GM18502 (cell line): ENCODE results near the gene CDNF.
"Not testable (repeated sequence)": the region's sequence is repeated elsewhere in the genome, so short reads cannot be mapped to it uniquely, and the experiment has no call there.

Source experiments
- ATAC-seq: cut with Tn5 transposase; IDR thresholded peaks from one replicate; pipeline ENCODE4 v1.9.1; 2021; ENCODE audit warnings: mild to moderate bottlenecking; ENCODE audit not compliant: unreplicated experiment, poor library complexity

The CDNF gene

GRCh38 chr10:14840178-14840577, 2.3 kb upstream of the CDNF start:
- ATAC-seq: no peak

DNA sequence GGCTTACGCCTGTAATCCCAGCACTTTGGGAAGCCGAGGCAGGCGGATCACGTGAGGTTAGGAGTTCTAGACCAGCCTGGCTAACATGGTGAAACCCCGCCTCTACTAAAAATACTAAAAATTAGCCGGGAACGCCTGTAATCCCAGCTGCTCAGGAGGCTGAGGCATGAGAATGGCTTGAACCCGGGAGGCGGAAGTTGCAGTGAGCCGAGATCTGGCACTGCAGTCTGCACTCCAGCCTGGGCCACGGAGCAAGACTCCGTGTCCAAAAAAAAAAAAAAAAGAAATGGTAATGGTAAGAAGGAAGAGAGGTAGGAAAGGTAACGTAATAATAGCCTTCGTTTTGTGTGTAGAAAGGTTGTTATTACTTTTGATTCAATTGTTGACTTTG, 1.5 kb upstream of the CDNF start:
- ATAC-seq: no peak

DNA sequence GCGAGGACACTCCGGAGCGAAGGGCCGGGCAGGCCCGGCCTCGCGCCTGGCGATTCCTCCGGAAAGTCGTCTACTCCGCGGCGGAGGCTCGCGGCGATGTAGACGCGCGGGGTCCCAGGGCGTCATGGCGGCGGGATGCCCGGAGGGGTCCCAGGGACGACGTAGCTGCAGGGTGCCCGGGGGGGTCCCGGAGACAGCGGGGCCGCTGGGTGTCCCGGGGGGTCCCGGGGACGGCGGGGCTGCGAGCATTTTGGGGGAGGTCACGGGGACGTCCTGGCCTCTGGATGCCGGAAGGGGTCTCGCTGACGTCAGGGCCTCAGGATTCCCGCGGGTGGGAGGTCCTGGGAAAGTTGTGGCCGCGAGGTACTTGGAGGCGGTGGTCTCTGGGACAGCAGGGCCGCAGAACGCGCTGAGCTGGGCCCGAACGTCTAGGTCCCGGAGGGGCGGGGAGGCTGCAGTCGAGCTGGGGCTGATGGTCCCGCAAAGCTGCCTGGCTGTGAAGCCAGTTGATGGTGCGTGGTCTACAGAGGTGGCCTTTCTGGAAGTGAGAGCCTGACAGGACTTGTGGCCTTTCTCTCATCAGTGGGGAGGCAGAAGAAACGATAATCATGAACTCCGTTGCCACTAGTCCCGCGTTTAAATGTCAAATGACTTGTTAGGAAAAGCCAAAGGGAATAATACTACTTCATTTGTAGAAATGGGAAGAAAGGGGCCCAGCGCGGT, 906 bp upstream of the CDNF start:
- ATAC-seq: peak; percentile 7

DNA sequence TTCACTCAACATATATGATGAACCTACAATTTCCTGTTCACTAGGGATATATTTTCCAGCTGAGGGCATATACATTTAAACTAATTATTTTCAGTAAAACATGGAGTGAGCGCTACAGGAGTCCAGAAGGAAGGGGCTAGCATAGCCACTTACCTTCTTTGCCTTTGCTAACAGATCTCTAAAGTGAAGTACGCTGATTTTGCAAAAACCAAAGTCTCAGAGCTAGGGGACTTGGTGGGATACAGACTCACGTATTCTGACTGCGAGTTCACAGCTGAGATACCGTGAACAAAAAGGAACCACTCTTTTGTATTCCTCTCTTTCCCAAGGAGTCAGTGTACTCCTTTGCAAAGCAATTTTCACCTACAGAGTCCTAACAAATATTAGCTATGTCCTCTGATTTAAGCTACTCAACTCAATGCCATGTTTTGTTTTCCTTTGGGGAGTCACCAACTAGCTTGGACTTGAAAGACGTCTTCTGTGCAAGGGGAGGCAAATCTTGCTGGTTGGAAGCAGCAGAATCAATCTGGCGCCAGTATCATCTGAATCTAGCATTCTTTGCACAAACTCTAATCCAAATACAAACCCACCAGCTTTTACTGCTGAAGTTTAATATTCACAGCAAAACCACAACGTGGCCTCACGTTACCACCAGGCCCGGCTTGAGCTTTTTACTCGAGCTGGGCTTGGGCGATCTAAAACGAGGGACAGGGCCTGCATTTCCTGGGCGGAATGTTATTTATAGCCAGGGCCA, 657 bp downstream of the CDNF start:
- no peak for ATAC-seq

DNA sequence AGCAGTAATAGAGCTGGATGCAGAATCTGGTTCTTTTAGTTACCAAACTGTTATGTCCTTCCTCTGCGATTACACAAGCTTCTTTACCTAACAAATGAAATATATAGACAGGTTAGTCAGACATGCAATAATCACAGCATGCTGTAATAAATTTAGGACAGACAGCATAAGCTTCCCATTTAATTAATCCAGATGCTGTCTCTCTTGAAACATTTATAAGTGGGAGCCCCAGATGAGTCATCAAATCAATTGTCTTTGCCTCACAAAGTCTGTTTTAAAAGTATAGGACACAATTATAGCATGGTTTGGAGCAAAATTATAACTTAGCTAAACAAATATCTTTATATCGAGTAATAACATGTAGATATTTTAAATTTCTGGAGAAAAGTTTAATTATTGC, 1.6 kb downstream of the CDNF start:
- ATAC-seq: no peak

GRCh38 chr10:14833106-14833505, 4.7 kb downstream of the CDNF start:
- no peak for ATAC-seq

GRCh38 chr10:14826076-14826829, 11.6 kb downstream of the CDNF start:
- ATAC-seq: no peak

DNA sequence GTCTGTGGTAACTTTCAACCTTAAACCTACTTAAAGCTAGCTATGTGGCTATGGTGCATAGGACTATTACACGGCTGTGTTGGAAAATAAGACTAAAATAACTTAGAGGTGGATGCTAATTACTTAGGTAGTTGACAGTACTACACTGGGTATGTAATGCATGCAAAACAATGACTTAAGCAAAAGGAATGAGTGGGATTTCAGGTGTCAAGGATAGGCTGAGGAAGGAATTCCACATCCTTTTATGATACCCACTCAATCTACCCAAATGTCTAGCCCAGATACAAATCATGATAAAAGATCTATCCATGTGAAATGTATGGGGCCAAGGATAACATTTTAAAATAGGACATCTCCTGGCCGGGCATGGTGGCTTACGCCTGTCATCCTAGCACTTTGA, 13.9 kb downstream of the CDNF start:
- ATAC-seq: no peak

GRCh38 chr10:14822879-14823755, 14.7 kb downstream of the CDNF start:
- ATAC-seq: no peak

DNA sequence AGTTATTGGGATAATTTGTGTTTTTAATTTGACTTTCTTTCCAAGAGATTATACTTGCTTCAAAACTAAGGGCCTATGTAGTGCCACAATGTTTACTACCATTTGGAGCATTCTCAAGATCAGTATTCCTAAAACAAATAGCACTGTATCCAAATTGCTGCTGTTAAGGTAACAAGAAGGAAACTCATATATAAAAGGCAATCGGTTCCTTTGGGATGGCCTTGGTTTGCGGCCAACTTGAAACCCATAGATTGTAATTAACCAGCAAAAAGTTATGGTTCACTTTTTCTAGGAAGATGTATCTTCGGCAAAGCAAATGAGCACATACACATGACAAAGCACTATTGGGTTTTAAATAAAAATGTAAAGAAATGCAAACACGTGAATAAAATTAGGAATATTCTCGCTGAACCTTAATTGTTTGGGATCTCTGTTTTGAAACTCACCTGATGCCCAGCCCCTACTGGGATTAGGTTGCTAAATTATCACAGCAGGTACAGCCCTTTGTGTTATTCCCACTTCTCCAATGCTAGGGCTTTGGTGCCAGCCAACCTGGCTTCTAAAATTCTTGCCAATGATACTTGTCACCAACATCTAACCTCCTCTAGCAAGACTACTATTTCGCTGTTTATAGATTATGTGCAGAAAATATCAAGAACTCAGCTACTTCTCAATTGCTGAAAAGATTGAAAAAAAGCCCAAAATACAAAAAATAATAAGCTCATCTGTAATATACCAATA, 16.0 kb downstream of the CDNF start:
- no peak for ATAC-seq

DNA sequence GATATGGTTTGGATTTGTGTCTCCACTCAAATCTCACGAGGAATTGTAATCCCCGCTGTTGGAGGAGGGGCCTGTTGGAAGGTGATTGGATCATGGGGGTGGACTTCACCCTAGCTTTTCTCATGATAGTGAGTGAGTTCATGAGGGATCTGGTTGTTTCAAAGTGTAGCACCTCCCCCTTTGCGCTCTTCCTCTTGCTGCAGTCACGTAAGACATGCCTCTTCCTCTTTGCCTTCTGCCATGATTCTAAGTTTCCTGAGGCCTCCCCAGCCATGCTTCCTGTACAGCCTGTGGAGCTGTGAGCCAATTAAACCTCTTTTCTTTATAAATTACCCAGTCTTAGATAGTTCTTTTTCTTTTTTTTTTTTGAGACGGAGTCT, 17.1 kb downstream of the CDNF start:
- no peak for ATAC-seq

DNA sequence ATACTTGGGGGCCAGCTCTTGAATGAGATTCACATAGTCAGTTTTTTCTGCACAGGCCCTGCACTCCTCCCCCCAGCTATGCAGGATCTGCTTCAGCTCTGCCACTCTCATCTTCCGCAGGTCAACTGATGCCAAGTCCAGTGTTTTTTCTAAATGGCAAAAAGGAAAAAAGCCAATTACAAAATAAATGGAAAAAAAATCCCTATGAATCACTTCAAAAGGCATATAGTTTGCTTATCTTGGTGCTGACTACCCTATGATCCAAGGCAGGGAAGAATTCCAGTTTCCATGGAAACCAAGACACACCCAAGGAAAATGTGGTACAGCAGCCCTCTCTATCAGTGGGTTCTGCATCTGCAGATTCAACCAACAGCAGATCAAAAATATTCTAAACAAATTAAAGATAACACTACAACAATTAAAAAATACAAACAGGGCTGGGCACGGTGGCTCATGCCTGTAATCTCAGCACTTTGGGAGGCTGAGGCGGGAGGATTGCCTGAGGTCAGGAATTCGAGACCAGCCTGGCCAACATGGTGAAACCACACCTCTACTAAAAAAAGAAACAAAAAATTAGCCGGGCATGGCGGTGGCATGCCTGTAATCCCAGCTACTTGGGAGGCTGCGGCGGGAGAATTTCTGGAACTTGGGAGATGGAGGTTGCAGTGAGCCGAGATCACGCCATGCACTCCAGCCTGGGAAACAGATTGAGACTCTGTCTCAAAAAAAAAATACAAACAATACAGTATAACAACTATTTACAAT, 17.6 kb downstream of the CDNF start:
- ATAC-seq: no peak

GRCh38 chr10:14816717-14817116, 21.1 kb downstream of the CDNF start:
- not testable (repeated sequence) for ATAC-seq

- ATAC-seq: no peak
Observed at GRCh38 chr10:14815681-14816080, 22.2 kb downstream of the CDNF start.

- ATAC-seq: no peak
Observed at GRCh38 chr10:14812271-14812670, 25.6 kb downstream of the CDNF start.

DNA sequence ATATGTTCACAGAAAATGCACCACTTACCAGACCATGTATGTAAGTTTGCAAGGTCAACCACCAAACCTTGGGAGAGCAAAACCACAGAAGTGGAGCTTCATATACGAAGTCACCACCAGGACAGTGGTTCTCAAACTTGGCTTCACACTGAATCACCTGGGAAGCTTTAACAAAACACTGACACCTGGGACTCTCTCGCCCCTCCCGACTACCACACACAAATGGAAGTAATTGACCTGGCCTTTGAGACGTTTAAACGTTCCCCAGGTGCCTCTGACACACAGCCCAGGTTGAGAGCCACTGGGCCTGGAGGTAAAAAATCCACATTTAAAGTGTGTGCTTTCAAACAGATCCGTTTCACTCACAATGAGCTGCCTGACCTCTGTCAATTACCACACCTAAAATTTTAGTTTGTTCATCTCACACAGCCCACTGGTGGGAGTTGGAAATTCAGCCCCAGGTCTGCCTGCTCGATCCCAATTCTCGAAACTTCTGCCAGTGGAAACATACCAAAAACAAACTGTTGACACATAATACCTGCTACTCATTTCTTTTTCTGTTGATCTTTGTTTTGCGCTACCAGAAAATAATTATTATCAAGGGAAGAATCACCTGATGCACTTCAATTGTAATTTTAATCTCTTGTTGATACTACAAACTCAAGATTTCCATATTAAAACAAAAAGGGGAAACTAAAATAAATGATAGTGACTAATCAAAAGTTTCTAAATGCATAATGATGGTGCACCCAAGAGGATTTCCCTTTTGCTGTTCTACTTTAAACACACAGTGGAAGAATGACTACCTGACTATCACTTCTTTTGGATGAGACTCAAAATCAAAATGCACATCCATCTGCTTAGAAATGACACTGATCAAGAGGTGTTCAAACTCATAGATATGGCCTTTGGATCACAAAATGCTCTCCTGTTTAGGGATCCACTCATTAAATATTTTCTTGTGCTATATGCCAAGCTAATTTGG, 26.6 kb downstream of the CDNF start:
- no peak for ATAC-seq

- no peak for ATAC-seq
Observed at GRCh38 chr10:14806318-14806717, 31.5 kb downstream of the CDNF start.

DNA sequence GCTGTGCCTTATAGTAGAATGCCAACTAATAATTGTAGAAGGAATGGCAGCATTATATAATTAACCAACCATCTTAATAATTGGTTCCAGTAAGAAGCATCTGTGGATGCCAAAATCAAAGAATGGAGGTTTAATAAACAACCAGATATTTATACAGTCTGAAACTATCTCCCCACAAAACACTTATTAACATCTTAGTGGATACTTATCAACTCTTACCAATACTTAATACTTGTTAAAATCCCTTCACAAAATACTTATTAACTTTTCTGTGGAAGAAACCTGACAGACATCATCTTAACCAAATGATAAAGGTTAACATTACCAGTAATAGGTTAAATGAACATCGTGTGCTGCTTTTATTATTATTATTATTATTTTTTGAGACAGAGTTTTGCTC, 34.0 kb downstream of the CDNF start:
- ATAC-seq: no peak
